Measurements from ENCODE around the gene ADSL. TPM values are rescaled to one million over a fixed set of nuclear protein-coding genes. Genes with fewer than 3 reads are reported as not detected.

Gene ADSL
- total and polyA plus RNA-seq, 9 of the 15 experiments (the other 6 are each of a cell fraction or from before 2014, with no cell fraction given): 112 to 322 (median 146) TPM

DNA sequence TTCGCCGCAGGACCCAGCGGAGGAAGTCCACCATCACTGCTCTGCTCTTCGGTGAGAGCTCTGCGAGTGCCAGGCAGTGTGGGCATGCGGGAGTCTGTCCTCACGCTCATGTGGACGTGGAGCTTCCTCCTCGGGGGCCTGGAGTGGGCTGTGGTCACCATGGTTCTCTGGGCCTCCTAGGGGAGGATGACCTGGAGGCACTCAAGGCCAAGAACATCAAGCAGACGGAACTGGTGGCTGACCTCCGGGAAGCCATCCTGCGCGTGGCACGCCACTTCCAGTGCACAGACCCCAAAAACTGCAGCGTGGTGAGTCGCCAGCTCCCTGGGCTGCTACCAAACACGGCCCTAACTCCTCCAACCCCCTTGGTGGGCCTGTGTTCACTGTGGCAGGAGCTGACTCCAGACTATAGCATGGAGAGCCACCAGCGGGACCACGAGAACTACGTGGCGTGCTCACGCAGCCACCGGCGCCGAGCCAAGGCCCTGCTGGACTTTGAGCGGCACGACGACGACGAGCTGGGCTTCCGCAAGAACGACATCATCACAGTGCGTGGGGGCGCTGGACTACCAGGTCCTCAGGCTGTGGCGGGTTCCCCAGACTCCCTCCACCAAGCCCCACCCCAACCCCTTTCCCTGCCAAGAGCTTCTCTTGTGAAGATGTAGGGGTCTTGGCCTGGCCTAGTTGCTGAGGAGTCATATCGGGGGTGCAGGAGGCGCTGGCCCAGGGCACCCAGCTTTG is 60.9 kb downstream of the ADSL start (continued):
- TF ChIP-seq, protein P1, sequence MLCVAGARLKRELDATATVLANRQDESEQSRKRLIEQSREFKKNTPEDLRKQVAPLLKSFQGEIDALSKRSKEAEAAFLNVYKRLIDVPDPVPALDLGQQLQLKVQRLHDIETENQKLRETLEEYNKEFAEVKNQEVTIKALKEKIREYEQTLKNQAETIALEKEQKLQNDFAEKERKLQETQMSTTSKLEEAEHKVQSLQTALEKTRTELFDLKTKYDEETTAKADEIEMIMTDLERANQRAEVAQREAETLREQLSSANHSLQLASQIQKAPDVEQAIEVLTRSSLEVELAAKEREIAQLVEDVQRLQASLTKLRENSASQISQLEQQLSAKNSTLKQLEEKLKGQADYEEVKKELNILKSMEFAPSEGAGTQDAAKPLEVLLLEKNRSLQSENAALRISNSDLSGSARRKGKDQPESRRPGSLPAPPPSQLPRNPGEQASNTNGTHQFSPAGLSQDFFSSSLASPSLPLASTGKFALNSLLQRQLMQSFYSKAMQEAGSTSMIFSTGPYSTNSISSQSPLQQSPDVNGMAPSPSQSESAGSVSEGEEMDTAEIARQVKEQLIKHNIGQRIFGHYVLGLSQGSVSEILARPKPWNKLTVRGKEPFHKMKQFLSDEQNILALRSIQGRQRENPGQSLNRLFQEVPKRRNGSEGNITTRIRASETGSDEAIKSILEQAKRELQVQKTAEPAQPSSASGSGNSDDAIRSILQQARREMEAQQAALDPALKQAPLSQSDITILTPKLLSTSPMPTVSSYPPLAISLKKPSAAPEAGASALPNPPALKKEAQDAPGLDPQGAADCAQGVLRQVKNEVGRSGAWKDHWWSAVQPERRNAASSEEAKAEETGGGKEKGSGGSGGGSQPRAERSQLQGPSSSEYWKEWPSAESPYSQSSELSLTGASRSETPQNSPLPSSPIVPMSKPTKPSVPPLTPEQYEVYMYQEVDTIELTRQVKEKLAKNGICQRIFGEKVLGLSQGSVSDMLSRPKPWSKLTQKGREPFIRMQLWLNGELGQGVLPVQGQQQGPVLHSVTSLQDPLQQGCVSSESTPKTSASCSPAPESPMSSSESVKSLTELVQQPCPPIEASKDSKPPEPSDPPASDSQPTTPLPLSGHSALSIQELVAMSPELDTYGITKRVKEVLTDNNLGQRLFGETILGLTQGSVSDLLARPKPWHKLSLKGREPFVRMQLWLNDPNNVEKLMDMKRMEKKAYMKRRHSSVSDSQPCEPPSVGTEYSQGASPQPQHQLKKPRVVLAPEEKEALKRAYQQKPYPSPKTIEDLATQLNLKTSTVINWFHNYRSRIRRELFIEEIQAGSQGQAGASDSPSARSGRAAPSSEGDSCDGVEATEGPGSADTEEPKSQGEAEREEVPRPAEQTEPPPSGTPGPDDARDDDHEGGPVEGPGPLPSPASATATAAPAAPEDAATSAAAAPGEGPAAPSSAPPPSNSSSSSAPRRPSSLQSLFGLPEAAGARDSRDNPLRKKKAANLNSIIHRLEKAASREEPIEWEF (CRISPR knock-in tag; IDR thresholded peaks at IDR 0.05): no peak
- TF ChIP-seq, protein P2, sequence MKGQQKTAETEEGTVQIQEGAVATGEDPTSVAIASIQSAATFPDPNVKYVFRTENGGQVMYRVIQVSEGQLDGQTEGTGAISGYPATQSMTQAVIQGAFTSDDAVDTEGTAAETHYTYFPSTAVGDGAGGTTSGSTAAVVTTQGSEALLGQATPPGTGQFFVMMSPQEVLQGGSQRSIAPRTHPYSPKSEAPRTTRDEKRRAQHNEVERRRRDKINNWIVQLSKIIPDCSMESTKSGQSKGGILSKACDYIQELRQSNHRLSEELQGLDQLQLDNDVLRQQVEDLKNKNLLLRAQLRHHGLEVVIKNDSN (CRISPR knock-in tag; IDR thresholded peaks at IDR 0.05): no peak
- TF ChIP-seq ZNF785 (CRISPR knock-in tag; IDR thresholded peaks at IDR 0.05) (no peak), RBM22 (IDR thresholded peaks at IDR 0.05; ENCODE audit: low read depth, low read length, poor library complexity, severe bottlenecking) (peak; percentile 24), TRIM28 (IDR thresholded peaks at IDR 0.05) (no peak)
- TF ChIP-seq, protein P3, sequence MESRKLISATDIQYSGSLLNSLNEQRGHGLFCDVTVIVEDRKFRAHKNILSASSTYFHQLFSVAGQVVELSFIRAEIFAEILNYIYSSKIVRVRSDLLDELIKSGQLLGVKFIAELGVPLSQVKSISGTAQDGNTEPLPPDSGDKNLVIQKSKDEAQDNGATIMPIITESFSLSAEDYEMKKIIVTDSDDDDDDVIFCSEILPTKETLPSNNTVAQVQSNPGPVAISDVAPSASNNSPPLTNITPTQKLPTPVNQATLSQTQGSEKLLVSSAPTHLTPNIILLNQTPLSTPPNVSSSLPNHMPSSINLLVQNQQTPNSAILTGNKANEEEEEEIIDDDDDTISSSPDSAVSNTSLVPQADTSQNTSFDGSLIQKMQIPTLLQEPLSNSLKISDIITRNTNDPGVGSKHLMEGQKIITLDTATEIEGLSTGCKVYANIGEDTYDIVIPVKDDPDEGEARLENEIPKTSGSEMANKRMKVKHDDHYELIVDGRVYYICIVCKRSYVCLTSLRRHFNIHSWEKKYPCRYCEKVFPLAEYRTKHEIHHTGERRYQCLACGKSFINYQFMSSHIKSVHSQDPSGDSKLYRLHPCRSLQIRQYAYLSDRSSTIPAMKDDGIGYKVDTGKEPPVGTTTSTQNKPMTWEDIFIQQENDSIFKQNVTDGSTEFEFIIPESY (CRISPR knock-in tag; IDR thresholded peaks at IDR 0.05): peak; percentile 71

All from K562 (cell line).